ENCODE data around the gene GAS2L2.
A peak's percentile ranks its signal among the peaks of the same experiment; 100 is the strongest.
"Not testable (repeated sequence)": the region's sequence is repeated elsewhere in the genome, so short reads cannot be mapped to it uniquely, and the experiment has no call there.

The GAS2L2 gene

GRCh38 chr17:35773129-35773528 is 20.1 kb upstream of the GAS2L2 start:
- no peak for DNase-seq

- no peak for DNase-seq
Observed at GRCh38 chr17:35769895-35770486, 17.0 kb upstream of the GAS2L2 start.

GRCh38 chr17:35768797-35769196 is 15.8 kb upstream of the GAS2L2 start:
- DNase-seq, result no peak

GRCh38 chr17:35766903-35767510 is 14.0 kb upstream of the GAS2L2 start:
- no peak for DNase-seq

GRCh38 chr17:35766489-35766877 is 13.4 kb upstream of the GAS2L2 start:
- no peak for DNase-seq

- no peak for DNase-seq
Observed at GRCh38 chr17:35765756-35766488, 12.9 kb upstream of the GAS2L2 start.

- DNase-seq, result no peak
Observed at GRCh38 chr17:35765086-35765710, 12.2 kb upstream of the GAS2L2 start.

- peak; percentile 82 to 84 for DNase-seq
Observed at GRCh38 chr17:35764123-35764991, 11.3 kb upstream of the GAS2L2 start.

GRCh38 chr17:35763767-35764122 is 10.7 kb upstream of the GAS2L2 start:
- DNase-seq, result no peak

GRCh38 chr17:35761601-35762000 is 8.6 kb upstream of the GAS2L2 start:
- no peak for DNase-seq

GRCh38 chr17:35760587-35760986 is 7.5 kb upstream of the GAS2L2 start, which contains the start of gene C17orf50:
C17orf50 (plus strand) TSS chr17:35760887; CDS start chr17:35760942, 55 bp downstream.
- no peak for DNase-seq

GRCh38 chr17:35757243-35757642 is 4.2 kb upstream of the GAS2L2 start:
- no peak for DNase-seq

GRCh38 chr17:35752471-35752870 is 568 bp downstream of the GAS2L2 start:
- peak; percentile 44 to 58 for DNase-seq

GRCh38 chr17:35751541-35751940 is 1.5 kb downstream of the GAS2L2 start:
- DNase-seq, result not testable (repeated sequence)

GRCh38 chr17:35750526-35751395 is 2.3 kb downstream of the GAS2L2 start:
- no peak for DNase-seq

GRCh38 chr17:35749560-35750412 is 3.3 kb downstream of the GAS2L2 start:
- DNase-seq, result no peak

GRCh38 chr17:35748979-35749378 is 4.1 kb downstream of the GAS2L2 start:
- no peak for DNase-seq

- DNase-seq, result peak in 1 of 2 experiments; percentile 19
Observed at GRCh38 chr17:35748341-35748841, 4.6 kb downstream of the GAS2L2 start.

GRCh38 chr17:35747540-35748017 is 5.5 kb downstream of the GAS2L2 start:
- DNase-seq, result peak; percentile 49 to 74

GRCh38 chr17:35745749-35746320 is 7.2 kb downstream of the GAS2L2 start:
- no peak for DNase-seq
